HEK293 (cell line): ENCODE measurements around the gene NPW.

Source experiments
- CTCF ChIA-PET: fragments of 350-600 bp; formaldehyde crosslinking; extraction: SDS; loops from one replicate; lab custom pipeline; 2021; ENCODE audit warnings: antibody characterized with exemption; lab: Yijun Ruan, JAX
- POLR2A ChIA-PET: fragments of 300-600 bp; formaldehyde crosslinking; extraction: SDS; loops from one replicate; lab custom pipeline; 2020; ENCODE audit warnings: antibody characterized with exemption, inconsistent platforms; lab: Yijun Ruan, JAX
- H3K27ac ChIP-seq: fragments of 200-500 bp; sonication (Bioruptor generic); 2 replicates; pipeline ENCODE4 v1.5.1; 2014; ENCODE audit warnings: low read depth, low read length, control low read depth, inconsistent platforms; ENCODE audit errors: extremely low read depth
- H3K36me3 ChIP-seq, 2 experiments: fragments of 200-500 bp in 1 of 2; sonication (Bioruptor generic) in 1 of 2; 1 replicate in 1 of 2; 2 replicates in 1 of 2; pipeline ENCODE4 v1.5.1; 2014 to 2017; ENCODE audit warnings: inconsistent platforms in 2 of 2, low read length in 2 of 2; ENCODE audit not compliant: control insufficient read depth in 2 of 2, insufficient read depth in 1 of 2
- H3K4me1 ChIP-seq: fragments of 200-500 bp; sonication (Bioruptor generic); 2 replicates; pipeline ENCODE4 v1.5.1; 2014; ENCODE audit warnings: mild to moderate bottlenecking, low read length, inconsistent platforms; ENCODE audit not compliant: control insufficient read depth, insufficient read depth
- H3K4me3 ChIP-seq: 2 replicates; pipeline ENCODE4 v1.5.1; 2011; ENCODE audit warnings: low read depth, mild to moderate bottlenecking, control low read depth, low read length, moderate library complexity
- H3K9me3 ChIP-seq: fragments of 200-500 bp; sonication (Bioruptor generic); 2 replicates; pipeline ENCODE4 v1.5.1; 2014; ENCODE audit warnings: low read depth, low read length, inconsistent platforms; ENCODE audit not compliant: control insufficient read depth, insufficient read depth
- EGR2 ChIP-seq: fragments of 450-650 bp; formaldehyde crosslinking; IDR thresholded peaks from 2 replicates; pipeline ENCODE4 v1.5.1; 2016; ENCODE audit warnings: low read depth, missing biosample characterization, missing genetic modification characterization
- ELK4 ChIP-seq: IDR thresholded peaks from 2 replicates; pipeline ENCODE4 v1.6.1; 2011; ENCODE audit warnings: mild to moderate bottlenecking, low read depth, low read length, borderline replicate concordance
- FEZF1 ChIP-seq: fragments of 450-650 bp; formaldehyde crosslinking; IDR thresholded peaks from 2 replicates; pipeline ENCODE4 v1.5.1; 2016; ENCODE audit warnings: missing biosample characterization, missing genetic modification characterization
- HOXC10 ChIP-seq: sonication (generic); formaldehyde crosslinking; IDR thresholded peaks from 2 replicates; pipeline ENCODE4 v1.8.1; 2023; ENCODE audit warnings: mild to moderate bottlenecking, missing genetic modification reagents
- KLF16 ChIP-seq: fragments of 450-650 bp; formaldehyde crosslinking; IDR thresholded peaks from 2 replicates; pipeline ENCODE4 v1.5.1; 2017; ENCODE audit warnings: missing biosample characterization, missing genetic modification characterization
- MYNN ChIP-seq: fragments of 450-650 bp; formaldehyde crosslinking; IDR thresholded peaks from 2 replicates; pipeline ENCODE4 v1.5.1; 2016; ENCODE audit warnings: missing biosample characterization, missing genetic modification characterization, borderline replicate concordance
- OVOL3 ChIP-seq: fragments of 450-650 bp; formaldehyde crosslinking; IDR thresholded peaks from 2 replicates; pipeline ENCODE4 v1.5.1; 2016; ENCODE audit warnings: missing biosample characterization, missing genetic modification characterization
- PATZ1 ChIP-seq: fragments of 450-650 bp; formaldehyde crosslinking; IDR thresholded peaks from 2 replicates; pipeline ENCODE4 v1.5.1; 2016; ENCODE audit warnings: missing biosample characterization, missing genetic modification characterization
- SP2 ChIP-seq: fragments of 450-650 bp; formaldehyde crosslinking; IDR thresholded peaks from 2 replicates; pipeline ENCODE4 v1.5.1; 2016; ENCODE audit warnings: missing biosample characterization, missing genetic modification characterization
- TRIM28 ChIP-seq: IDR thresholded peaks from 2 replicates; pipeline ENCODE4 v1.6.1; 2011; ENCODE audit warnings: low read length, control low read depth, borderline replicate concordance
- YY1 ChIP-seq: fragments of 450-650 bp; formaldehyde crosslinking; IDR thresholded peaks from 2 replicates; pipeline ENCODE4 v1.5.1; 2018; ENCODE audit warnings: missing biosample characterization, missing genetic modification characterization
- ZBTB8A ChIP-seq: fragments of 450-650 bp; formaldehyde crosslinking; IDR thresholded peaks from 2 replicates; pipeline ENCODE4 v1.5.1; 2016; ENCODE audit warnings: missing biosample characterization, missing genetic modification characterization
- ZFP41 ChIP-seq: fragments of 450-650 bp; formaldehyde crosslinking; IDR thresholded peaks from 2 replicates; pipeline ENCODE4 v1.5.1; 2016; ENCODE audit warnings: missing biosample characterization, missing genetic modification characterization, borderline replicate concordance
- ZNF266 ChIP-seq: fragments of 450-650 bp; formaldehyde crosslinking; IDR thresholded peaks from 2 replicates; pipeline ENCODE4 v1.5.1; 2016; ENCODE audit warnings: missing biosample characterization, missing genetic modification characterization, low read depth
- ZNF391 ChIP-seq: fragments of 450-650 bp; formaldehyde crosslinking; IDR thresholded peaks from 2 replicates; pipeline ENCODE4 v1.5.1; 2016; ENCODE audit warnings: low read depth, missing biosample characterization, missing genetic modification characterization, borderline replicate concordance
- ZNF473 ChIP-seq: fragments of 450-650 bp; formaldehyde crosslinking; IDR thresholded peaks from 2 replicates; pipeline ENCODE4 v1.5.1; 2017; ENCODE audit warnings: missing biosample characterization, missing genetic modification characterization
- ZNF510 ChIP-seq: fragments of 450-650 bp; formaldehyde crosslinking; IDR thresholded peaks from 2 replicates; pipeline ENCODE4 v1.5.1; 2018; ENCODE audit warnings: mild to moderate bottlenecking, missing genetic modification characterization, missing biosample characterization; ENCODE audit not compliant: insufficient replicate concordance
- ZNF514 ChIP-seq: fragments of 450-650 bp; formaldehyde crosslinking; IDR thresholded peaks from 2 replicates; pipeline ENCODE4 v1.5.1; 2016; ENCODE audit warnings: missing biosample characterization, missing genetic modification characterization
- ZNF624 ChIP-seq: fragments of 450-650 bp; formaldehyde crosslinking; IDR thresholded peaks from 2 replicates; pipeline ENCODE4 v1.5.1; 2017; ENCODE audit warnings: missing biosample characterization, missing genetic modification characterization
- ZNF629 ChIP-seq: fragments of 450-650 bp; formaldehyde crosslinking; IDR thresholded peaks from 2 replicates; pipeline ENCODE4 v1.5.1; 2017; ENCODE audit warnings: missing biosample characterization, missing genetic modification characterization
- ZNF660 ChIP-seq: fragments of 450-650 bp; IDR thresholded peaks from 2 replicates; pipeline ENCODE4 v1.5.1; 2018; ENCODE audit warnings: missing biosample characterization, mild to moderate bottlenecking, missing genetic modification characterization
- ZNF76 ChIP-seq: fragments of 450-650 bp; formaldehyde crosslinking; IDR thresholded peaks from 2 replicates; pipeline ENCODE4; 2016; ENCODE audit warnings: low read depth, missing biosample characterization, missing genetic modification characterization, borderline replicate concordance
- ZSCAN16 ChIP-seq: fragments of 450-650 bp; formaldehyde crosslinking; IDR thresholded peaks from 2 replicates; pipeline ENCODE4 v1.5.1; 2016; ENCODE audit warnings: missing biosample characterization, missing genetic modification characterization
- ZSCAN4 ChIP-seq: fragments of 450-650 bp; formaldehyde crosslinking; IDR thresholded peaks from 2 replicates; pipeline ENCODE4 v1.5.1; 2017; ENCODE audit warnings: missing biosample characterization, missing genetic modification characterization
- ZXDB ChIP-seq: fragments of 450-650 bp; formaldehyde crosslinking; IDR thresholded peaks from 2 replicates; pipeline ENCODE4 v1.5.1; 2016; ENCODE audit warnings: missing biosample characterization, missing genetic modification characterization
- TF ChIP-seq, protein P1 (sequence below): fragments of 450-650 bp; formaldehyde crosslinking; IDR thresholded peaks from 2 replicates; pipeline ENCODE4 v1.5.1; 2016; ENCODE audit warnings: missing biosample characterization, missing genetic modification characterization
- TF ChIP-seq, protein P2 (sequence below): fragments of 450-650 bp; formaldehyde crosslinking; IDR thresholded peaks from 2 replicates; pipeline ENCODE4 v1.5.1; 2016; ENCODE audit warnings: missing biosample characterization, missing genetic modification characterization
- TF ChIP-seq, protein P3 (sequence below): fragments of 450-650 bp; formaldehyde crosslinking; IDR thresholded peaks from 2 replicates; pipeline ENCODE4 v1.5.1; 2016; ENCODE audit warnings: missing biosample characterization, missing genetic modification characterization

Gene NPW

DNA sequence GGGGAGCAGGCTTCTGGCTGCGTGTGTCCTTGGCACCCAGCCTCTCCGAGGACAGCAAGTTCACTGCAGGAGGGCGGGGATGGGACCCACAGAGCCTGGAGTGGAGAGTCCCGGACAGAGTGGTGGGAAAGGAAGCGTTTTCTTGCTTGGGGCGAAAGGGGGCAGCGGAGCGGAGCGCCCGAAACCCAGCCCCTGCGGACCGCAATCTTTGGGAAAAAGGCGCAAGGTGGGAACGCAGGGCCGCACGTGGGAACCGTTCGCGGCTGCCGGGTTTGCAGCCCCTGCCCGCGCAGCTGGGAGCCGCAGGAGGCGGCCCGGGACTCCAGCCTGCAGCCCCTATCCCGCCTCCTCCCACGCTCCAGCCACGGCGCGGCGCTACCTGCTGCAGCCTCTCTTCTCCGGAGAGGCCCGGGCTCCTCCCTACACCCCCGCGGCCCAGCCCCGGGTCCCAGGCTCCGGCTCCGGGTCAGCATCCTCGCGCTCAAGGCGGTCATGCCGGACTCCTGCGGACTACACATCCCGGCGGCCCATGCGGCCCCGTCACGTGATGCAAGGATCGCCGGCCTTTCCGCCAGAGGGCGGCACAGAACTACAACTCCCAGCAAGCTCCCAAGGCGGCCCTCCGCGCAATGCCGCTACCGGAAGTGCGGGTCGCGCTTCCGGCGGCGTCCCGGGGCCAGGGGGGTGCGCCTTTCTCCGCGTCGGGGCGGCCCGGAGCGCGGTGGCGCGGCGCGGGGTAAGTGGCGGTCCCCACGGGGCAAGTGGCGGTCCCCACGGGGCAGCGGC lies 27.9 kb downstream of the NPW start, which contains the start of the genes NTHL1 and TSC2:
Gene NTHL1 (minus strand): TSS at position 505 of the 786 bp plus-strand sequence. CDS start 11 bp downstream, at position 494.
Gene TSC2 (plus strand): TSS at position 656 of the 786 bp plus-strand sequence. CDS start 631 bp downstream, outside the sequence.
- peak within 1 kb of the TSS; percentile 58; the same call in 1 of the 2 replicates for H3K27ac ChIP-seq
- POLR2A ChIA-PET: interaction anchor here (0.5 to 3.3 kb wide), 13 partner anchors 9 to 107 kb away, joined by 3 to 37 read pairs (median 4); partner anchors contain the start of genes NHERF2, RPS2 and TRAF7
- CTCF ChIA-PET: interaction anchor here (0.6 to 2.6 kb wide), 9 partner anchors 15 to 93 kb away, joined by 3 to 12 read pairs (median 3); no protein-coding TSS in a partner anchor
- H3K4me1 ChIP-seq: no peaks in the 10 kb centered on the region
- peaks cover 13 to 37% of the 10 kb centered on the region in 2 experiments; a peak in 2 of 3 replicates for H3K36me3 ChIP-seq
- H3K9me3 ChIP-seq: no peaks in the 10 kb centered on the region
- peak within 1 kb of the TSS; percentile 82 for H3K4me3 ChIP-seq
- TF ChIP-seq MYNN (tag by site-specific recombination): no peak
- TF ChIP-seq HOXC10 (CRISPR knock-in tag): no peak
- peak; percentile 43; the same call in 1 of the 2 replicates for TF ChIP-seq ZSCAN16 (tag by site-specific recombination)
- no peak for TF ChIP-seq ZFP41 (tag by site-specific recombination)
- TF ChIP-seq, protein P1, sequence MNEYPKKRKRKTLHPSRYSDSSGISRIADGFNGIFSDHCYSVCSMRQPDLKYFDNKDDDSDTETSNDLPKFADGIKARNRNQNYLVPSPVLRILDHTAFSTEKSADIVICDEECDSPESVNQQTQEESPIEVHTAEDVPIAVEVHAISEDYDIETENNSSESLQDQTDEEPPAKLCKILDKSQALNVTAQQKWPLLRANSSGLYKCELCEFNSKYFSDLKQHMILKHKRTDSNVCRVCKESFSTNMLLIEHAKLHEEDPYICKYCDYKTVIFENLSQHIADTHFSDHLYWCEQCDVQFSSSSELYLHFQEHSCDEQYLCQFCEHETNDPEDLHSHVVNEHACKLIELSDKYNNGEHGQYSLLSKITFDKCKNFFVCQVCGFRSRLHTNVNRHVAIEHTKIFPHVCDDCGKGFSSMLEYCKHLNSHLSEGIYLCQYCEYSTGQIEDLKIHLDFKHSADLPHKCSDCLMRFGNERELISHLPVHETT: peak; percentile 56; the same call in 1 of the 2 replicates
- peak; percentile 92 for TF ChIP-seq EGR2 (tag by site-specific recombination)
- TF ChIP-seq ZNF624 (tag by site-specific recombination): no peak
- TF ChIP-seq ZNF510 (tag by site-specific recombination): no peak
- peak; percentile 94 for TF ChIP-seq YY1 (tag by site-specific recombination)
- no peak for TF ChIP-seq ZNF266 (tag by site-specific recombination)
- TF ChIP-seq, protein P2, sequence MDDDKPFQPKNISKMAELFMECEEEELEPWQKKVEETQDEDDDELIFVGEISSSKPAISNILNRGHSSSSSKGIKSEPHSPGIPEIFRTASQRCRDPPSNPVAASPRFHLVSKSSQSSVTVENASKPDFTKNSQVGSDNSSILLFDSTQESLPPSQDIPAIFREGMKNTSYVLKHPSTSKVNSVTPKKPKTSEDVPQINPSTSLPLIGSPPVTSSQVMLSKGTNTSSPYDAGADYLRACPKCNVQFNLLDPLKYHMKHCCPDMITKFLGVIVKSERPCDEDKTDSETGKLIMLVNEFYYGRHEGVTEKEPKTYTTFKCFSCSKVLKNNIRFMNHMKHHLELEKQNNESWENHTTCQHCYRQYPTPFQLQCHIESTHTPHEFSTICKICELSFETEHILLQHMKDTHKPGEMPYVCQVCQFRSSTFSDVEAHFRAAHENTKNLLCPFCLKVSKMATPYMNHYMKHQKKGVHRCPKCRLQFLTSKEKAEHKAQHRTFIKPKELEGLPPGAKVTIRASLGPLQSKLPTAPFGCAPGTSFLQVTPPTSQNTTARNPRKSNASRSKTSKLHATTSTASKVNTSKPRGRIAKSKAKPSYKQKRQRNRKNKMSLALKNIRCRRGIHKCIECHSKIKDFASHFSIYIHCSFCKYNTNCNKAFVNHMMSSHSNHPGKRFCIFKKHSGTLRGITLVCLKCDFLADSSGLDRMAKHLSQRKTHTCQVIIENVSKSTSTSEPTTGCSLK (tag by site-specific recombination): no peak
- TF ChIP-seq, protein P3, sequence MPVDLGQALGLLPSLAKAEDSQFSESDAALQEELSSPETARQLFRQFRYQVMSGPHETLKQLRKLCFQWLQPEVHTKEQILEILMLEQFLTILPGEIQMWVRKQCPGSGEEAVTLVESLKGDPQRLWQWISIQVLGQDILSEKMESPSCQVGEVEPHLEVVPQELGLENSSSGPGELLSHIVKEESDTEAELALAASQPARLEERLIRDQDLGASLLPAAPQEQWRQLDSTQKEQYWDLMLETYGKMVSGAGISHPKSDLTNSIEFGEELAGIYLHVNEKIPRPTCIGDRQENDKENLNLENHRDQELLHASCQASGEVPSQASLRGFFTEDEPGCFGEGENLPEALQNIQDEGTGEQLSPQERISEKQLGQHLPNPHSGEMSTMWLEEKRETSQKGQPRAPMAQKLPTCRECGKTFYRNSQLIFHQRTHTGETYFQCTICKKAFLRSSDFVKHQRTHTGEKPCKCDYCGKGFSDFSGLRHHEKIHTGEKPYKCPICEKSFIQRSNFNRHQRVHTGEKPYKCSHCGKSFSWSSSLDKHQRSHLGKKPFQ (tag by site-specific recombination): 0 out of 2 replicates have a peak, but pooled peaks have one; percentile 38
- TF ChIP-seq ZSCAN4 (tag by site-specific recombination): 0 out of 2 replicates have a peak, but pooled peaks have one; percentile 15
- peak; percentile 81 for TF ChIP-seq SP2 (tag by site-specific recombination)
- no peak; the same call in none of the 2 replicates for TF ChIP-seq ZNF660 (tag by site-specific recombination)
- no peak for TF ChIP-seq ZNF473
- TF ChIP-seq OVOL3: no peak
- TF ChIP-seq PATZ1: peak; percentile 75
- peak; percentile 94 for TF ChIP-seq ZXDB (tag by site-specific recombination)
- peak; percentile 86 for TF ChIP-seq ZNF629 (tag by site-specific recombination)
- peak; percentile 85 for TF ChIP-seq ZBTB8A (tag by site-specific recombination)
- TF ChIP-seq ZNF391: no peak
- no peak for TF ChIP-seq ZNF514 (tag by site-specific recombination)
- peak; percentile 30; the same call in 1 of the 2 replicates for TF ChIP-seq FEZF1
- 0 out of 2 replicates have a peak, but pooled peaks have one; percentile 79 for TF ChIP-seq KLF16 (tag by site-specific recombination)
- peak; percentile 84; the same call in 1 of the 2 replicates for TF ChIP-seq ELK4
- TF ChIP-seq ZNF76 (tag by site-specific recombination): peak; percentile 99
- TF ChIP-seq TRIM28: no peak
